Sigmoid colon (tissue), 7 donors: Measurements from ENCODE around the gene ZFAND6. TPM values are rescaled to one million over a fixed set of nuclear protein-coding genes. Genes with fewer than 3 reads are reported as not detected.

Experiments used
- DNase-seq: peaks from one replicate; pipeline ENCODE4 v3.0.0-alpha.2; 2019
- H3K27ac ChIP-seq, 4 donors: fragments of 200-600 bp; sonication (generic); one replicate each; pipeline ENCODE4 v1.5.1; 2016 to 2019; ENCODE audit warnings: mild to moderate bottlenecking in 1 of 4
- H3K27me3 ChIP-seq, 3 donors: fragments of 200-600 bp; sonication (generic); one replicate each; pipeline ENCODE4 v1.5.1; 2019; ENCODE audit warnings: mild to moderate bottlenecking in 1 of 3
- H3K36me3 ChIP-seq, 4 donors: fragments of 200-600 bp; sonication (generic); one replicate each; pipeline ENCODE4 v1.5.1; 2016 to 2019
- H3K4me1 ChIP-seq, 4 donors: fragments of 200-600 bp; sonication (generic); one replicate each; pipeline ENCODE4 v1.5.1; 2017 to 2019
- H3K4me3 ChIP-seq, 4 donors: fragments of 200-600 bp; sonication (generic); one replicate each; pipeline ENCODE4 v1.5.1; 2017 to 2019; ENCODE audit warnings: mild to moderate bottlenecking in 2 of 4, moderate library complexity in 1 of 4
- H3K9me3 ChIP-seq, 4 donors: fragments of 200-600 bp in 3 of 4; sonication (generic) in 3 of 4; one replicate each; pipeline versions ENCODE4 v1.5.1 to v1.6.1; 2013 to 2019
- EP300 ChIP-seq, 4 donors: sonication (generic); formaldehyde crosslinking; IDR thresholded peaks; one replicate each; pipeline ENCODE4 v1.6.1; 2017; ENCODE audit warnings: antibody characterized with exemption in 4 of 4
- POLR2A ChIP-seq, 2 donors: fragments of 450-650 bp; IDR thresholded peaks; one replicate each; pipeline ENCODE4 v1.6.1; 2016; ENCODE audit warnings: antibody characterized with exemption in 2 of 2, mild to moderate bottlenecking in 2 of 2, moderate library complexity in 2 of 2
- POLR2AphosphoS5 ChIP-seq, 4 donors: sonication (generic); formaldehyde crosslinking; IDR thresholded peaks; one replicate each; pipeline ENCODE4 v1.6.1; 2017; ENCODE audit warnings: antibody characterized with exemption in 4 of 4
- WGBS, 2 donors: extraction: QIAGEN DNeasy Blood & Tissue Kit; methylation state at CpG; one replicate each; pipeline ENCODE4 v1.1.7; 2013; 5-methylcytosine and 5-hydroxymethylcytosine counted together
- intact Hi-C: fragments of 100-400 bp; cut with DNase I; formaldehyde crosslinking; loops from one replicate; pipeline ENCODE4 v1.15.1; 2023
- polyA plus RNA-seq, 3 donors: library from polyadenylated mRNA; stranded (reverse); fragments of 200-250 nt; gene quantifications; one replicate each; pipeline ENCODE4 v1.2.3, GENCODE V29; 2013
- total RNA-seq, 4 donors: library from RNA; depleted of rRNA; stranded (reverse); fragments of >200 nt; gene quantifications; one replicate each; pipeline ENCODE4 v1.1.0, GENCODE V29; 2016
- TF ChIP-seq, protein P1 (sequence below), 4 experiments: fragments of 450-650 bp in 3 of 4; fragments of 200-600 bp in 1 of 4; IDR thresholded peaks; one replicate each; pipeline ENCODE4 v1.5.1; 2016 to 2019; ENCODE audit warnings: antibody characterized with exemption in 4 of 4, mild to moderate bottlenecking in 3 of 4, moderate library complexity in 2 of 4
- donor health status: healthy with polysubstance abuse.
- donor health status: Bipolar disorder and iron deficiency.
- donor health status: healthy.

ZFAND6 gene
- total and polyA plus RNA-seq, 7 donors: 65.8 to 188 (median 138) TPM

DNA sequence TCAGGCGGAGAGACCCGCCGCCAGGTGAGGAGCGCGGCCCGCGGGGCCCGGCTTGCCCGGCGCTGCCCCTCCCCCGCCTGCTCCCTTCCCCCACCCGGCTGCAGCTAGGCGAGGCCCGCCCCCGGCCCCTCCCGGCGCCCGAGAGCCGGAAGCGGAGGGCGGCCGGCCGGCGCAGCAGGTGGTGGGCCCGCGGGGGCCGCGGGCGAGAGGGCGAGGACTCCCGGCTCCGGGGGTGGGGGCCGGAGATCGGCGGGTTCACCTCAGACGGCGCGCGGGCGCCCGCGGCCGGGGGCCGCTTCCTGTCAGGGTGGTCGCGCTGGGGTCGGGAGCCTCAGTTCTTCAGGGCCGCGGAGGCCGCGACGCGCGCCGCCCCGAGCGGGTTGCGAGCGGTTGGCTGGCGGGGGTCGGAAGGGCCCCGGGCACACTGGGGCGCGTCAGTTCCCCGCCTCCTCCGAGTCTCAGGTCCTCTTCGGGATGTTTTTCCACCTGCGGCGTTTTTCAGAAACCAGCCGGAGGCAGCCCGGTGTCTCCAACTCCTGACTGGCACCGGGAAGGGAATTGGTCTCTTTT lies 395 bp downstream of the ZFAND6 start:
- Histone ChIP-seq H3K27me3 (no peaks in the 10 kb centered on the region), H3K4me1 (peaks cover 0 to 31% (median 22%) of the 10 kb centered on the region in 4 donors), H3K27ac (peak overlapping the region; percentile 90 to 98 (median 94)), H3K36me3 (no peaks in the 10 kb centered on the region), H3K4me3 (peak overlapping the region; percentile 47 to 96 (median 87)), H3K9me3 (no peaks in the 10 kb centered on the region)
- DNase-seq: peak; percentile 68
- no peak for TF ChIP-seq POLR2AphosphoS5 (IDR thresholded peaks at IDR 0.05)
- TF ChIP-seq POLR2A (IDR thresholded peaks at IDR 0.05): no peak
- TF ChIP-seq EP300 (IDR thresholded peaks at IDR 0.05): no peak
- TF ChIP-seq, protein P1, sequence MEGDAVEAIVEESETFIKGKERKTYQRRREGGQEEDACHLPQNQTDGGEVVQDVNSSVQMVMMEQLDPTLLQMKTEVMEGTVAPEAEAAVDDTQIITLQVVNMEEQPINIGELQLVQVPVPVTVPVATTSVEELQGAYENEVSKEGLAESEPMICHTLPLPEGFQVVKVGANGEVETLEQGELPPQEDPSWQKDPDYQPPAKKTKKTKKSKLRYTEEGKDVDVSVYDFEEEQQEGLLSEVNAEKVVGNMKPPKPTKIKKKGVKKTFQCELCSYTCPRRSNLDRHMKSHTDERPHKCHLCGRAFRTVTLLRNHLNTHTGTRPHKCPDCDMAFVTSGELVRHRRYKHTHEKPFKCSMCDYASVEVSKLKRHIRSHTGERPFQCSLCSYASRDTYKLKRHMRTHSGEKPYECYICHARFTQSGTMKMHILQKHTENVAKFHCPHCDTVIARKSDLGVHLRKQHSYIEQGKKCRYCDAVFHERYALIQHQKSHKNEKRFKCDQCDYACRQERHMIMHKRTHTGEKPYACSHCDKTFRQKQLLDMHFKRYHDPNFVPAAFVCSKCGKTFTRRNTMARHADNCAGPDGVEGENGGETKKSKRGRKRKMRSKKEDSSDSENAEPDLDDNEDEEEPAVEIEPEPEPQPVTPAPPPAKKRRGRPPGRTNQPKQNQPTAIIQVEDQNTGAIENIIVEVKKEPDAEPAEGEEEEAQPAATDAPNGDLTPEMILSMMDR (IDR thresholded peaks at IDR 0.05): no peak
- intact Hi-C loops: loop anchor here (1.0 to 2.0 kb wide), 4 partner anchors 12 to 163 kb away; partner anchors contain the start of genes FAH and MTHFS
- WGBS, 2 donors: 1% methylated on average over 72 of the region's 72 CpGs

DNA sequence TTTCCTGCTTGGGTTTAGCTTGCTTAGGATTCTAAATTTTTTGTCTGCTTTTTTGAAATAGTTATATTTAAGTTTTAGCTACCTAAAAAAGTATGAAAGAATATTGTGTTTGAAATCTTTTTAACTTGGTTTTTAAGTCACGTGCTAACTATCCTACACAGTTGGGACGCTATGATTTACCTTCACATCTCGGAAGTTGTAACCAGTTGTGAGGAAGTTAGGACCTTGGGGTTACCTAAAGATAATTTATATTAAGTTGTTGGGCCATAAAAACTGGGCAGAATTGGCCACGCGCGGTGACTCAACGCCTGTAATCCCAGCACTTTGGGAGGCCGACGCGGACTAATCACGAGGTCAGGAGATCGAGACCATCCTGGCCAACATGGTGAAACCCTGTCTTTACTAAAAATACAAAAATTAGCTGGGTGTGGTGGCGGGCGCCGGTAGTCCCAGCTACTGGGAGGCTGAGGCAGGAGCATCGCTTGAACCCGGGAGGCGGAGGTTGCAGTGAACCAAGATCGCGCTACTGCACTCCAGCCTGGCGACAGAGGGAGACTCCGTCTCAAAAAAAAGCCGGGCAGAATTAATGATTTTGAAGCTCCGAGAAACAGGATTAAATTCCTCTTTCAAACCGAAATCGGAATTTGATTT lies 1.0 kb downstream of the ZFAND6 start:
- intact Hi-C loops: loop anchor here (1.0 kb wide), 1 partner anchor 12 kb away; no protein-coding TSS in a partner anchor

DNA sequence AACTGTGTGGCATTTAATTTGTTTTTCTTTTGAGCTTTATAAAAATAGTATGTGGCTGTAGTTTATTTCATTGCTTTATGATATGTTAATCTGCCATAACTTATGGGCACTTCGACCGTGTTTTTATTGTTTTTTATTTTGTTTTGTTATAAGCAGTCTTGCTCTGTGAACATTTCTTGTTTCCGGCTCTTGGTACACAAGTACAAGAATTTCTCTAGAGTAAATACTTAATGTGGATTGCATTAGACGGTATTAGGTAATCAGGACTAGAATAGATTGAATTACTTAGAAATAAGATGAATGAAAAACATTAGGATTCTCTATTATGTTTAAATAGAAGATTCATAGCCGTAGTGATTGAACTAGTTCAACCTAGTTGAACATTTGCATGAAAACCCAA lies 2.1 kb downstream of the ZFAND6 start:
- H3K4me3 ChIP-seq: no peak overlapping the region
- intact Hi-C loops: no loop called here
- H3K4me1 ChIP-seq: peaks cover 0 to 31% (median 22%) of the 10 kb centered on the region in 4 donors
- no peaks in the 10 kb centered on the region for H3K27me3 ChIP-seq
- no peak overlapping the region for H3K27ac ChIP-seq
- no peak for DNase-seq
- no peaks in the 10 kb centered on the region for H3K36me3 ChIP-seq
- H3K9me3 ChIP-seq: no peaks in the 10 kb centered on the region
- WGBS, 2 donors: 6 to 43% methylated on average over 5 of the region's 5 CpGs
- TF ChIP-seq POLR2AphosphoS5 (IDR thresholded peaks at IDR 0.05): no peak
- TF ChIP-seq, protein P1 (IDR thresholded peaks at IDR 0.05): no peak
- TF ChIP-seq POLR2A (IDR thresholded peaks at IDR 0.05): no peak
- TF ChIP-seq EP300 (IDR thresholded peaks at IDR 0.05): no peak

More for the DNA sequence above, 1.0 kb downstream of the ZFAND6 start:
- WGBS, 2 donors: 2 to 4% methylated on average over 26 of the region's 26 CpGs
- H3K4me3 ChIP-seq: peak overlapping the region; percentile 47 to 96 (median 87)
- H3K4me1 ChIP-seq: peaks cover 0 to 31% (median 22%) of the 10 kb centered on the region in 4 donors
- no peak for DNase-seq
- H3K27ac ChIP-seq: peak overlapping the region; percentile 90 to 98 (median 94)
- TF ChIP-seq POLR2AphosphoS5 (IDR thresholded peaks at IDR 0.05) (no peak), EP300 (IDR thresholded peaks at IDR 0.05) (no peak), POLR2A (IDR thresholded peaks at IDR 0.05) (no peak)
- TF ChIP-seq, protein P1 (IDR thresholded peaks at IDR 0.05): no peak
- H3K27me3 ChIP-seq: no peaks in the 10 kb centered on the region
- no peaks in the 10 kb centered on the region for H3K9me3 ChIP-seq
- H3K36me3 ChIP-seq: no peaks in the 10 kb centered on the region

DNA sequence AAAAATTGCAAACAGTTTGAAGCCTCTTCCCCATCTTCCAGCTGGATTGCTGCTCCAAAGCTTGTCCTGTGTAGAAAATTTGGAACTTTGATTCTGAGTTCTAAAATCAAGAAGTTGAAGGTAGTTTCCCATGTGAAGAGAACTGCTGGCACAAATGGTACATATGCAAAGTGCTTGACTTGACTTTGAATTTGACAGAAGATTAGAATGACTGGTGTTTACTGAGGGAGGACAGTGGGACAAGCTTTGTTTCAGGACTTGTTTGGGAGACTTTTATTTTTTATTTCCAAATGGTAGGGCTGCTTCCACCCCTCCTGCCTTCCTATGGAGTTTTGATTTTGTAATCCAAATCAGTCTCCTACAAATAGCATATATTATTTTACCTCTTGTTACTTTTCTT lies 7.4 kb downstream of the ZFAND6 start:
- Histone ChIP-seq H3K27me3 (no peaks in the 10 kb centered on the region), H3K9me3 (no peaks in the 10 kb centered on the region), H3K4me3 (no peak overlapping the region), H3K36me3 (no peaks in the 10 kb centered on the region), H3K4me1 (peaks cover 0 to 27% (median 16%) of the 10 kb centered on the region in 4 donors), H3K27ac (no peak overlapping the region)
- no peak for DNase-seq
- no peak for TF ChIP-seq POLR2A (IDR thresholded peaks at IDR 0.05)
- TF ChIP-seq, protein P1 (IDR thresholded peaks at IDR 0.05): no peak
- no peak for TF ChIP-seq POLR2AphosphoS5 (IDR thresholded peaks at IDR 0.05)
- TF ChIP-seq EP300 (IDR thresholded peaks at IDR 0.05): no peak
- intact Hi-C loops: no loop called here
